Transverse colon (tissue), 4 donors: ENCODE measurements around the gene TTC22. TPM values are rescaled to one million over a fixed set of nuclear protein-coding genes. Genes with fewer than 3 reads are reported as not detected.

Source experiments
- DNase-seq: peaks from one replicate; pipeline ENCODE4 v3.0.0-alpha.2; 2019
- H3K27ac ChIP-seq, 4 donors: fragments of 200-600 bp; sonication (generic); 2 replicates each; pipeline ENCODE4 v1.5.1; 2016 to 2018; ENCODE audit warnings: inconsistent platforms in 4 of 4
- H3K27me3 ChIP-seq: fragments of 200-600 bp; sonication (generic); 2 replicates; pipeline ENCODE4 v1.5.1; 2017; ENCODE audit warnings: inconsistent platforms
- H3K36me3 ChIP-seq, 4 donors: fragments of 200-600 bp; sonication (generic); 2 replicates each; pipeline ENCODE4 v1.5.1; 2017 to 2019; ENCODE audit warnings: inconsistent platforms in 4 of 4
- H3K4me1 ChIP-seq, 4 donors: fragments of 200-600 bp; sonication (generic); 2 replicates each; pipeline ENCODE4 v1.5.1; 2017 to 2020; ENCODE audit warnings: inconsistent platforms in 4 of 4
- H3K4me3 ChIP-seq, 4 donors: fragments of 200-600 bp; sonication (generic); 1 replicate in 1 of 4; 2 replicates in 3 of 4; pipeline versions ENCODE4 v1.5.1 to v1.6.1; 2017 to 2019; ENCODE audit warnings: inconsistent platforms in 4 of 4
- H3K9me3 ChIP-seq, 2 donors: fragments of 200-600 bp; sonication (generic); 2 replicates each; pipeline ENCODE4 v1.5.1; 2017 to 2019; ENCODE audit warnings: inconsistent platforms in 2 of 2
- CTCF ChIP-seq, 5 experiments: fragments of 200-600 bp in 3 of 5; fragments of 450-650 bp in 2 of 5; sonication (generic) in 3 of 5; IDR thresholded peaks; 1 replicate in 2 of 5; 2 replicates in 3 of 5; pipeline ENCODE4 v1.5.1; 2016 to 2017; ENCODE audit warnings: antibody characterized with exemption in 5 of 5, inconsistent platforms in 3 of 5, mild to moderate bottlenecking in 2 of 5, moderate library complexity in 1 of 5
- EP300 ChIP-seq: sonication (generic); formaldehyde crosslinking; IDR thresholded peaks from one replicate; pipeline ENCODE4 v1.6.1; 2017; ENCODE audit warnings: antibody characterized with exemption, low read depth
- POLR2A ChIP-seq: fragments of 450-650 bp; IDR thresholded peaks from one replicate; pipeline ENCODE4 v1.6.1; 2016; ENCODE audit warnings: antibody characterized with exemption, mild to moderate bottlenecking, moderate library complexity
- POLR2AphosphoS5 ChIP-seq, 3 donors: sonication (generic); formaldehyde crosslinking; IDR thresholded peaks; one replicate each; pipeline ENCODE4 v1.6.1; 2016; ENCODE audit warnings: antibody characterized with exemption in 3 of 3
- WGBS, 2 donors: methylation state at CpG; one replicate each; pipeline ENCODE4 v1.1.5; 2018; ENCODE audit warnings: low coverage in 1 of 2; 5-methylcytosine and 5-hydroxymethylcytosine counted together
- in situ Hi-C, 4 donors: fragments of 200-750 bp; cut with MboI; loops; one replicate each; pipeline versions ENCODE4 v1.15.0 to v1.15.1; 2017; ENCODE audit warnings: low sequenced_read_pairs in 3 of 4, low pct_ligation_motif_present in 1 of 4, low pct_unique_long_range_greater_than_20kb in 1 of 4
- intact Hi-C: fragments of 100-400 bp; cut with DNase I; formaldehyde crosslinking; loops from one replicate; pipeline ENCODE4 v1.15.1; 2023; ENCODE audit warnings: low total_unique reads
- total RNA-seq, 4 donors: library from RNA; depleted of rRNA; stranded (reverse); fragments of >200 nt; gene quantifications; one replicate each; pipeline ENCODE4 v1.1.0, GENCODE V29; 2016

TTC22 gene
- total RNA-seq, 4 donors from 2014 or later, result 39.8 to 174 (median 98.4) TPM

GRCh38 chr1:54744696-54745095 lies 56.4 kb downstream of the TTC22 start:
- in situ Hi-C loops (no loop called here), intact Hi-C loops (no loop called here)
- DNase-seq, result no peak
- no peak overlapping the region for H3K4me3 ChIP-seq
- H3K27ac ChIP-seq, result no peak overlapping the region
- no peaks in the 10 kb centered on the region for H3K9me3 ChIP-seq
- 100% methylated on average over 3 of the region's 3 CpGs; no CpG with 5 or more reads in 1 of the 2 donors for WGBS, 2 donors
- H3K4me1 ChIP-seq, result no peaks in the 10 kb centered on the region
- peaks cover 0 to 20% (median 7%) of the 10 kb centered on the region in 4 donors for H3K36me3 ChIP-seq
- H3K27me3 ChIP-seq, result no peaks in the 10 kb centered on the region
- TF ChIP-seq POLR2AphosphoS5 (IDR thresholded peaks at IDR 0.05) (no peak), CTCF (IDR thresholded peaks at IDR 0.05) (no peak), EP300 (no peak), POLR2A (no peak)

DNA sequence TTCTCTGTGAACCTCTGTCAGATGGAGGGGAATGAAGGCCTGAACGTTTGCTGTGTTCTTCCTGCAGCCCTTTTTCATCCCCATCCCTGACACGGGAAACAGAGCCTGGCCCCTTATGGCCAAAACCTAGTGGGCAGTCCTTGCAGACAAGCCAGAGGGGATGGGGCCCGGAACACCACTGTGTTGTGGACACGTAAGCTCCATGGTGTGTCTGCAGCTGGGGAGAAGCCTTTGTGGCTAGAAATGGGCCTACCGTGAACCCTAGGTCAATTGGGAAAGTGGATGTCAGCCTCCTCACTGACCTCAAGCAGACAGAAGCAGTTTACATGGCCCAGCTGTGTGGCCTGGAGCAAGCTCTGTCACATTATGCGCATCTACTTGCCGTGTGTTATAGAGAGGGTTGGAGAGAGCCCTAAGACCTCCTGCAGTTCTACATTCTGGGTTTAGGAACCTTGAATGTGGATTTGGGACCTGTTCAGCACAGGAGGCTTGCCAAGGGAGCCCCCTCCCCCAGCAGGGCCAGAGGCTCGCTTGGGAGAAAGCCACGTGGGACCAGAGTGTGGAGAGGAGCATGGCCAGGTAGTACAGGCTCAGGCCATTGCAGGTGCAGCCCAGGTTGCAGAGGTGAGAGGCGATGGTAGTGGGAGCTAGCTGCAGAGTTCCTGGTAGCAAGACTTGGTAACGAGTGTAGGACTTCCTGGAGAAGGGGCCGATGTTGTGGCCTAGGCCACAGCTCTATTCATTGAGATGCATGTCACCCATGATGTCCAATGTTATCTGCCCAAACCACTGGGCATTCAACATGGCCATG lies 57.5 kb downstream of the TTC22 start:
- no peak overlapping the region for H3K27ac ChIP-seq
- intact Hi-C loops (no loop called here), in situ Hi-C loops (no loop called here)
- peaks cover 0 to 30% (median 11%) of the 10 kb centered on the region in 4 donors for H3K36me3 ChIP-seq
- no peaks in the 10 kb centered on the region for H3K27me3 ChIP-seq
- no peak for DNase-seq
- H3K4me1 ChIP-seq, result no peaks in the 10 kb centered on the region
- H3K9me3 ChIP-seq, result no peaks in the 10 kb centered on the region
- TF ChIP-seq POLR2A (no peak), POLR2AphosphoS5 (IDR thresholded peaks at IDR 0.05) (no peak), EP300 (no peak), CTCF (IDR thresholded peaks at IDR 0.05) (no peak)
- whole genome bisulfite sequencing, 2 donors, result 76% methylated on average over 12 of the region's 12 CpGs; no CpG with 5 or more reads in 1 of the 2 donors
- no peak overlapping the region for H3K4me3 ChIP-seq

GRCh38 chr1:54742282-54742681 lies 58.8 kb downstream of the TTC22 start:
- Histone ChIP-seq H3K27me3 (no peaks in the 10 kb centered on the region), H3K4me1 (no peaks in the 10 kb centered on the region), H3K4me3 (no peak overlapping the region), H3K36me3 (peaks cover 0 to 44% (median 16%) of the 10 kb centered on the region in 4 donors), H3K27ac (no peak overlapping the region), H3K9me3 (no peaks in the 10 kb centered on the region)
- TF ChIP-seq CTCF (IDR thresholded peaks at IDR 0.05) (no peak), EP300 (no peak), POLR2A (no peak), POLR2AphosphoS5 (IDR thresholded peaks at IDR 0.05) (no peak)
- WGBS, 2 donors, result 61% methylated on average over 4 of the region's 4 CpGs; no CpG with 5 or more reads in 1 of the 2 donors
- in situ Hi-C loops, result no loop called here
- intact Hi-C loops, result no loop called here
- DNase-seq, result no peak

DNA sequence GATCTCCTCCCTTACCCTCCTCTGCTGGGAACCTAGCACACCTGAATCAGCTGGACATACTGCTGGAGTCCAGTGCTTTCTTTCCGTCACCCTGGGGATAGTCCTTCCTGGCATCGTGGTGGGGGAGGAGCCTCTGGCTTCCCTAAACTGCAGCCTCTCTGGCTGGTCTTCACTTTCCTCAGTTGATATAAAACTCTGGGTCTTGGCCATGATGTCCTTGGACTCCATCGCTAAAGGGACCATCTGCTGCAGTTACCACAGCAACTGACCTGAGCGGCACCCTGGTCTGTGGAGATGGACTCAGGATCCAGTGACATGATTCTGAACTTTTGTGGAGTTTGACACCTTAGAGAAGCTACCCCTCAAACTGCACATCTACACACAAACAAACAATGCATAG lies 59.6 kb downstream of the TTC22 start:
- H3K27ac ChIP-seq, result no peak overlapping the region
- intact Hi-C loops, result no loop called here
- DNase-seq, result no peak
- WGBS, 2 donors, result 90% methylated on average over 4 of the region's 4 CpGs; no CpG with 5 or more reads in 1 of the 2 donors
- H3K27me3 ChIP-seq, result no peaks in the 10 kb centered on the region
- peaks cover 0 to 45% (median 20%) of the 10 kb centered on the region in 4 donors for H3K36me3 ChIP-seq
- no peaks in the 10 kb centered on the region for H3K4me1 ChIP-seq
- no peaks in the 10 kb centered on the region for H3K9me3 ChIP-seq
- H3K4me3 ChIP-seq, result no peak overlapping the region
- TF ChIP-seq POLR2A, result no peak
- no peak for TF ChIP-seq EP300
- no peak for TF ChIP-seq CTCF (IDR thresholded peaks at IDR 0.05)
- TF ChIP-seq POLR2AphosphoS5 (IDR thresholded peaks at IDR 0.05), result no peak
- in situ Hi-C loops, result no loop called here
